HepG2 (cell line): ENCODE measurements around the gene EIF2B1. TPM values are rescaled to one million over a fixed set of nuclear protein-coding genes. Genes with fewer than 3 reads are reported as not detected.
A peak's percentile ranks its signal among the peaks of the same experiment; 100 is the strongest.

ENCODE experiments used
- ATF4 ChIP-seq, 2 experiments: fragments of 450-650 bp in 1 of 2; sonication (generic) in 1 of 2; formaldehyde crosslinking; IDR thresholded peaks; 2 replicates each; pipeline versions ENCODE4 v1.5.0 to v1.8.0; 2020 to 2022; ENCODE audit warnings: mild to moderate bottlenecking in 1 of 2, missing genetic modification reagents in 1 of 2
- DMAP1 ChIP-seq: IDR thresholded peaks from 2 replicates; pipeline ENCODE4 v1.6.1; 2016
- HES4 ChIP-seq: sonication (generic); formaldehyde crosslinking; IDR thresholded peaks from 2 replicates; pipeline ENCODE4 v1.9.0; 2021; ENCODE audit warnings: mild to moderate bottlenecking, missing genetic modification reagents, borderline replicate concordance
- KAT8 ChIP-seq: IDR thresholded peaks from 2 replicates; pipeline ENCODE4 v1.6.1; 2016; ENCODE audit warnings: missing genetic modification reagents, missing compliant biosample characterization
- NR0B2 ChIP-seq: sonication (generic); formaldehyde crosslinking; IDR thresholded peaks from 2 replicates; pipeline ENCODE4 v1.4.0; 2020; ENCODE audit warnings: mild to moderate bottlenecking, missing genetic modification reagents
- RFX1 ChIP-seq: fragments of 450-650 bp; IDR thresholded peaks from 2 replicates; pipeline ENCODE4 v1.6.1; 2017
- RNF2 ChIP-seq: fragments of 450-650 bp; conservative IDR thresholded peaks from 2 replicates; pipeline ENCODE4 v1.6.1; 2016; ENCODE audit warnings: low read depth
- SAP130 ChIP-seq: IDR thresholded peaks from 2 replicates; pipeline ENCODE4 v1.6.1; 2016; ENCODE audit warnings: low read depth
- SIN3B ChIP-seq: fragments of 150-350 bp; IDR thresholded peaks from 2 replicates; pipeline ENCODE4 v1.6.1; 2014; ENCODE audit warnings: low read length
- SMAD9 ChIP-seq: sonication (generic); formaldehyde crosslinking; IDR thresholded peaks from 2 replicates; pipeline ENCODE4 v1.5.1; 2020; ENCODE audit warnings: mild to moderate bottlenecking, missing genetic modification reagents
- SP2 ChIP-seq: sonication (generic); formaldehyde crosslinking; IDR thresholded peaks from 2 replicates; pipeline ENCODE4 v1.5.1; 2020; ENCODE audit warnings: mild to moderate bottlenecking, missing genetic modification reagents
- SP4 ChIP-seq: sonication (generic); formaldehyde crosslinking; IDR thresholded peaks from 2 replicates; pipeline ENCODE4 v1.8.1; 2023; ENCODE audit warnings: mild to moderate bottlenecking, missing genetic modification reagents
- SP5 ChIP-seq: IDR thresholded peaks from 2 replicates; pipeline ENCODE4 v1.6.1; 2016; ENCODE audit warnings: low read depth, borderline replicate concordance
- THAP11 ChIP-seq: IDR thresholded peaks from 2 replicates; pipeline ENCODE4 v1.6.1; 2016; ENCODE audit warnings: missing biosample characterization, missing genetic modification reagents
- YEATS2 ChIP-seq: sonication (generic); formaldehyde crosslinking; IDR thresholded peaks from 2 replicates; pipeline ENCODE4 v1.4.0; 2020; ENCODE audit warnings: missing genetic modification reagents, borderline replicate concordance
- ZNF350 ChIP-seq: sonication (generic); formaldehyde crosslinking; IDR thresholded peaks from 2 replicates; pipeline ENCODE4 v1.4.0; 2020; ENCODE audit warnings: mild to moderate bottlenecking, low read depth, missing genetic modification reagents, borderline replicate concordance
- ZNF775 ChIP-seq: sonication (generic); formaldehyde crosslinking; IDR thresholded peaks from 2 replicates; pipeline ENCODE4 v1.4.0; 2020; ENCODE audit warnings: missing genetic modification reagents, mild to moderate bottlenecking, moderate library complexity, borderline replicate concordance
- polyA plus RNA-seq, 8 experiments: library from polyadenylated mRNA; depleted of rRNA in 3 of 8; stranded (reverse) in 7 of 8; unstranded in 1 of 8; fragments of >200 nt; fragmentation: Illumina TruSeq in 4 of 8; extraction: Trizol in 4 of 8; gene quantifications; 2 replicates each; pipeline versions ENCODE4 v1.2.1 to v1.2.3, GENCODE V29; 2011 to 2016; ENCODE audit warnings: low read depth in 4 of 8, missing spikeins in 1 of 8, mixed read lengths in 1 of 8; ENCODE audit not compliant: insufficient read depth in 1 of 8
- total RNA-seq, 5 experiments: library from RNA; depleted of rRNA; stranded (reverse); fragments of >200 nt; fragmentation: Illumina TruSeq; extraction: Trizol; gene quantifications; 2 replicates each; pipeline ENCODE4 v1.2.3, GENCODE V29; 2016; ENCODE audit warnings: low read depth in 1 of 5
- TF ChIP-seq, protein P1 (sequence below): sonication (generic); formaldehyde crosslinking; IDR thresholded peaks from 2 replicates; pipeline ENCODE4 v1.8.1; 2022; ENCODE audit warnings: low read depth, mild to moderate bottlenecking, missing genetic modification reagents
- TF ChIP-seq, protein P2 (sequence below): sonication (generic); formaldehyde crosslinking; IDR thresholded peaks from 2 replicates; pipeline ENCODE4 v1.5.0; 2020; ENCODE audit warnings: mild to moderate bottlenecking, missing genetic modification reagents, borderline replicate concordance
- TF ChIP-seq, protein P3 (sequence below): IDR thresholded peaks from 2 replicates; pipeline ENCODE4 v1.6.1; 2016; ENCODE audit warnings: missing genetic modification reagents, missing compliant biosample characterization

The EIF2B1 gene
- total and polyA plus RNA-seq, 2 of the 13 experiments (the other 11 are each of a cell fraction or from before 2014, with no cell fraction given): 18.7 to 37.4 TPM

GRCh38 chr12:123670882-123671728 is 37.6 kb upstream of the EIF2B1 start, which contains the start of gene TCTN2 (continued):
- TF ChIP-seq SP5 (peak; percentile 49; the same call in 1 of the 2 replicates), THAP11 (no peak; the same call in 1 of the 2 replicates), DMAP1 (0 out of 2 replicates have a peak, but pooled peaks have one; percentile 14), SIN3B (peak; percentile 91), RFX1 (peak; percentile 88), KAT8 (peak; percentile 82), YEATS2 (CRISPR knock-in tag) (peak; percentile 71; the same call in 1 of the 2 replicates), SP4 (peak; percentile 63), SP2 (peak; percentile 84), SAP130 (CRISPR knock-in tag) (peak; percentile 94), SMAD9 (no peak), HES4 (no peak), ZNF775 (no peak), NR0B2 (CRISPR knock-in tag) (0 out of 2 replicates have a peak, but pooled peaks have one; percentile 43), ATF4 (CRISPR knock-in tag; IDR thresholded peaks at IDR 0.05) (0 out of 4 replicates have a peak, but pooled peaks of 1 of the 2 experiments have one; percentile 15), RNF2 (0 out of 2 replicates have a peak, but pooled peaks have one; percentile 45), ZNF350 (peak; percentile 27; the same call in 1 of the 2 replicates)
- TF ChIP-seq, protein P1, sequence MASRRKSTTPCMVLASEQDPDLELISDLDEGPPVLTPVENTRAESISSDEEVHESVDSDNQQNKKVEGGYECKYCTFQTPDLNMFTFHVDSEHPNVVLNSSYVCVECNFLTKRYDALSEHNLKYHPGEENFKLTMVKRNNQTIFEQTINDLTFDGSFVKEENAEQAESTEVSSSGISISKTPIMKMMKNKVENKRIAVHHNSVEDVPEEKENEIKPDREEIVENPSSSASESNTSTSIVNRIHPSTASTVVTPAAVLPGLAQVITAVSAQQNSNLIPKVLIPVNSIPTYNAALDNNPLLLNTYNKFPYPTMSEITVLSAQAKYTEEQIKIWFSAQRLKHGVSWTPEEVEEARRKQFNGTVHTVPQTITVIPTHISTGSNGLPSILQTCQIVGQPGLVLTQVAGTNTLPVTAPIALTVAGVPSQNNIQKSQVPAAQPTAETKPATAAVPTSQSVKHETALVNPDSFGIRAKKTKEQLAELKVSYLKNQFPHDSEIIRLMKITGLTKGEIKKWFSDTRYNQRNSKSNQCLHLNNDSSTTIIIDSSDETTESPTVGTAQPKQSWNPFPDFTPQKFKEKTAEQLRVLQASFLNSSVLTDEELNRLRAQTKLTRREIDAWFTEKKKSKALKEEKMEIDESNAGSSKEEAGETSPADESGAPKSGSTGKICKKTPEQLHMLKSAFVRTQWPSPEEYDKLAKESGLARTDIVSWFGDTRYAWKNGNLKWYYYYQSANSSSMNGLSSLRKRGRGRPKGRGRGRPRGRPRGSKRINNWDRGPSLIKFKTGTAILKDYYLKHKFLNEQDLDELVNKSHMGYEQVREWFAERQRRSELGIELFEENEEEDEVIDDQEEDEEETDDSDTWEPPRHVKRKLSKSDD (CRISPR knock-in tag): peak; percentile 84
- TF ChIP-seq, protein P2, sequence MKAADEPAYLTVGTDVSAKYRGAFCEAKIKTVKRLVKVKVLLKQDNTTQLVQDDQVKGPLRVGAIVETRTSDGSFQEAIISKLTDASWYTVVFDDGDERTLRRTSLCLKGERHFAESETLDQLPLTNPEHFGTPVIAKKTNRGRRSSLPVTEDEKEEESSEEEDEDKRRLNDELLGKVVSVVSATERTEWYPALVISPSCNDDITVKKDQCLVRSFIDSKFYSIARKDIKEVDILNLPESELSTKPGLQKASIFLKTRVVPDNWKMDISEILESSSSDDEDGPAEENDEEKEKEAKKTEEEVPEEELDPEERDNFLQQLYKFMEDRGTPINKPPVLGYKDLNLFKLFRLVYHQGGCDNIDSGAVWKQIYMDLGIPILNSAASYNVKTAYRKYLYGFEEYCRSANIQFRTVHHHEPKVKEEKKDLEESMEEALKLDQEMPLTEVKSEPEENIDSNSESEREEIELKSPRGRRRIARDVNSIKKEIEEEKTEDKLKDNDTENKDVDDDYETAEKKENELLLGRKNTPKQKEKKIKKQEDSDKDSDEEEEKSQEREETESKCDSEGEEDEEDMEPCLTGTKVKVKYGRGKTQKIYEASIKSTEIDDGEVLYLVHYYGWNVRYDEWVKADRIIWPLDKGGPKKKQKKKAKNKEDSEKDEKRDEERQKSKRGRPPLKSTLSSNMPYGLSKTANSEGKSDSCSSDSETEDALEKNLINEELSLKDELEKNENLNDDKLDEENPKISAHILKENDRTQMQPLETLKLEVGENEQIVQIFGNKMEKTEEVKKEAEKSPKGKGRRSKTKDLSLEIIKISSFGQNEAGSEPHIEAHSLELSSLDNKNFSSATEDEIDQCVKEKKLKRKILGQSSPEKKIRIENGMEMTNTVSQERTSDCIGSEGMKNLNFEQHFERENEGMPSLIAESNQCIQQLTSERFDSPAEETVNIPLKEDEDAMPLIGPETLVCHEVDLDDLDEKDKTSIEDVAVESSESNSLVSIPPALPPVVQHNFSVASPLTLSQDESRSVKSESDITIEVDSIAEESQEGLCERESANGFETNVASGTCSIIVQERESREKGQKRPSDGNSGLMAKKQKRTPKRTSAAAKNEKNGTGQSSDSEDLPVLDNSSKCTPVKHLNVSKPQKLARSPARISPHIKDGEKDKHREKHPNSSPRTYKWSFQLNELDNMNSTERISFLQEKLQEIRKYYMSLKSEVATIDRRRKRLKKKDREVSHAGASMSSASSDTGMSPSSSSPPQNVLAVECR: peak; percentile 94
- TF ChIP-seq, protein P3, sequence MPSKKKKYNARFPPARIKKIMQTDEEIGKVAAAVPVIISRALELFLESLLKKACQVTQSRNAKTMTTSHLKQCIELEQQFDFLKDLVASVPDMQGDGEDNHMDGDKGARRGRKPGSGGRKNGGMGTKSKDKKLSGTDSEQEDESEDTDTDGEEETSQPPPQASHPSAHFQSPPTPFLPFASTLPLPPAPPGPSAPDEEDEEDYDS (CRISPR knock-in tag): peak; percentile 17; the same call in 1 of the 2 replicates
